MCF 10A (cell line): ENCODE results near the gene CBLC. TPM values are rescaled to one million over a fixed set of nuclear protein-coding genes. Genes with fewer than 3 reads are reported as not detected.

Source experiments
- BruUV-seq: library from RNA; stranded (reverse); fragments of 400-500 nt; replicated peaks from 2 replicates; lab custom pipeline; 2021; lab: Mats Ljungman, UMichigan
- CTCF ChIA-PET: fragments of 300-600 bp; sonication (Branson Sonifier 250); formaldehyde crosslinking; extraction: SDS; loops from one replicate; lab custom pipeline; 2021; ENCODE audit warnings: antibody characterized with exemption, inconsistent platforms; lab: Yijun Ruan, JAX
- POLR2A ChIA-PET: fragments of 300-600, 350-650 bp; sonication (Branson Sonifier 250); formaldehyde crosslinking; extraction: SDS; loops from one replicate; lab custom pipeline; 2020; ENCODE audit warnings: antibody characterized with exemption, inconsistent platforms; lab: Yijun Ruan, JAX
- DNase-seq: peaks from one replicate; pipeline ENCODE4 v3.0.0-alpha.2; 2018; ENCODE audit not compliant: unreplicated experiment
- H3K27ac Mint-ChIP-seq: one replicate; pipeline ENCODE4 v1.8.0; 2022; ENCODE audit warnings: mild to moderate bottlenecking, low read depth, mixed read lengths; ENCODE audit not compliant: unreplicated experiment
- H3K27me3 Mint-ChIP-seq: one replicate; pipeline ENCODE4 v1.8.0; 2022; ENCODE audit warnings: mixed read lengths; ENCODE audit not compliant: insufficient read depth, unreplicated experiment
- H3K36me3 Mint-ChIP-seq: one replicate; pipeline ENCODE4 v1.8.0; 2022; ENCODE audit warnings: mild to moderate bottlenecking, moderate library complexity, mixed read lengths; ENCODE audit not compliant: insufficient read depth, unreplicated experiment
- H3K4me1 Mint-ChIP-seq: one replicate; pipeline ENCODE4 v1.8.0; 2022; ENCODE audit warnings: mixed read lengths; ENCODE audit not compliant: insufficient read depth, unreplicated experiment
- H3K4me3 Mint-ChIP-seq: one replicate; pipeline ENCODE4 v1.8.0; 2022; ENCODE audit warnings: mild to moderate bottlenecking, moderate library complexity, mixed read lengths; ENCODE audit not compliant: unreplicated experiment
- H3K9me3 Mint-ChIP-seq: one replicate; pipeline ENCODE4 v1.8.0; 2022; ENCODE audit warnings: mixed read lengths; ENCODE audit not compliant: unreplicated experiment
- CTCF ChIP-seq: fragments of 200-600 bp; IDR thresholded peaks from one replicate; pipeline ENCODE4 v1.8.0; 2022; ENCODE audit warnings: antibody characterized with exemption, mild to moderate bottlenecking; ENCODE audit not compliant: unreplicated experiment
- intact Hi-C: fragments of 100-400 bp; cut with micrococcal nuclease; formaldehyde crosslinking; loops from 2 replicates; pipeline ENCODE4 v1.14.1; 2022
- total RNA-seq: library from RNA; stranded (reverse); gene quantifications from 2 replicates; pipeline ENCODE4 v1.2.3, GENCODE V29; 2022

CBLC gene
- total RNA-seq, 1 experiment from 2014 or later, result 14.6 TPM

GRCh38 chr19:44738603-44739558 lies 38.8 kb upstream of the CBLC start:
- no peak for DNase-seq
- Mint-ChIP-seq H3K4me1 (peaks cover 31% of the 10 kb centered on the region), H3K36me3 (no peaks in the 10 kb centered on the region), H3K27me3 (no peaks in the 10 kb centered on the region), H3K4me3 (no peak overlapping the region), H3K27ac (peak overlapping the region; percentile 16), H3K9me3 (no peaks in the 10 kb centered on the region)
- TF ChIP-seq CTCF, result no peak
- CTCF ChIA-PET, result interaction anchor here (0.5 to 4.7 kb wide), 7 partner anchors 7 to 36 kb away, joined by 3 to 29 read pairs (median 3); no protein-coding TSS in a partner anchor
- BruUV-seq, result no TSS peak
- intact Hi-C loops, result no loop called here
- POLR2A ChIA-PET, result interaction anchor here (1.2 kb wide), 1 partner anchor 14 kb away, joined by 3 read pairs; no protein-coding TSS in a partner anchor

- ChIA-PET CTCF (interaction anchor here (0.7 to 4.7 kb wide), 4 partner anchors 9 to 46 kb away, joined by 3 to 29 read pairs (median 4); no protein-coding TSS in a partner anchor), POLR2A (interaction anchor here (1.0 to 4.0 kb wide), 7 partner anchors 9 to 32 kb away, joined by 3 to 47 read pairs (median 6); no protein-coding TSS in a partner anchor)
- no peaks in the 10 kb centered on the region for H3K9me3 Mint-ChIP-seq
- BruUV-seq, result no TSS peak
- no peak overlapping the region for H3K4me3 Mint-ChIP-seq
- H3K27ac Mint-ChIP-seq, result no peak overlapping the region
- no peaks in the 10 kb centered on the region for H3K27me3 Mint-ChIP-seq
- H3K36me3 Mint-ChIP-seq, result no peaks in the 10 kb centered on the region
- intact Hi-C loops, result loop anchor here (10.0 kb wide), 1 partner anchor 976 kb away; no protein-coding TSS in a partner anchor
- DNase-seq, result no peak
- no peak for TF ChIP-seq CTCF
- H3K4me1 Mint-ChIP-seq, result peaks cover 28% of the 10 kb centered on the region
These were observed 37.3 kb upstream of the CBLC start for GRCh38 chr19:44740351-44740824.

GRCh38 chr19:44741258-44741731 lies 36.4 kb upstream of the CBLC start:
- CTCF ChIA-PET, result interaction anchor here (0.6 to 4.7 kb wide), 9 partner anchors 13 to 174 kb away, joined by 3 to 29 read pairs (median 4); no protein-coding TSS in a partner anchor
- POLR2A ChIA-PET, result interaction anchor here (1.0 to 4.0 kb wide), 16 partner anchors 8 to 213 kb away, joined by 3 to 47 read pairs (median 6); partner anchors contain the start of genes PVR and TOMM40
- no TSS peak for BruUV-seq
- peak; percentile 94 for DNase-seq
- peaks cover 37% of the 10 kb centered on the region for H3K4me1 Mint-ChIP-seq
- H3K9me3 Mint-ChIP-seq, result no peaks in the 10 kb centered on the region
- peak overlapping the region; percentile 55 for H3K4me3 Mint-ChIP-seq
- intact Hi-C loops, result loop anchor here (10.0 kb wide), 1 partner anchor 976 kb away; no protein-coding TSS in a partner anchor
- no peaks in the 10 kb centered on the region for H3K27me3 Mint-ChIP-seq
- H3K36me3 Mint-ChIP-seq, result no peaks in the 10 kb centered on the region
- TF ChIP-seq CTCF, result no peak
- H3K27ac Mint-ChIP-seq, result peak overlapping the region; percentile 85
